DND-41 (cell line): ENCODE results near the gene SSUH2.

Experiments used
- ATAC-seq: fragments of 200-7000 bp; cut with Tn5 transposase; 3 replicates; pipeline ENCODE4 v1.9.1; 2021; ENCODE audit warnings: low read depth; ENCODE audit not compliant: insufficient read depth
- DNase-seq: peaks from one replicate; pipeline ENCODE4 v3.0.0-alpha.2; 2020
- H2AFZ ChIP-seq: 2 replicates; pipeline ENCODE4 v1.6.0; 2012; ENCODE audit warnings: low read depth, low read length
- H3K27ac ChIP-seq: 2 replicates; pipeline ENCODE4 v1.5.1; 2012; ENCODE audit warnings: low read length, inconsistent platforms
- H3K27me3 ChIP-seq: fragments of 200-600 bp; sonication (generic); 2 replicates; pipeline ENCODE4 v1.6.0; 2012; ENCODE audit warnings: low read length, mild to moderate bottlenecking, inconsistent platforms; ENCODE audit not compliant: insufficient read depth, poor library complexity
- H3K36me3 ChIP-seq: 2 replicates; pipeline ENCODE4 v1.5.1; 2012; ENCODE audit warnings: low read length, inconsistent platforms; ENCODE audit not compliant: insufficient read depth
- H3K4me1 ChIP-seq: 2 replicates; pipeline ENCODE4 v1.5.1; 2012; ENCODE audit warnings: mild to moderate bottlenecking, low read length; ENCODE audit not compliant: insufficient read depth
- H3K4me2 ChIP-seq: 2 replicates; pipeline ENCODE4 v1.6.0; 2012; ENCODE audit warnings: mild to moderate bottlenecking, moderate library complexity, low read length, inconsistent platforms; ENCODE audit not compliant: insufficient read depth
- H3K4me3 ChIP-seq, 2 experiments: fragments of 200-600 bp in 1 of 2; shearing (Covaris generic) in 1 of 2; 2 replicates each; pipeline ENCODE4 v1.5.1; 2012 to 2016; ENCODE audit warnings: inconsistent platforms in 2 of 2, low read length in 2 of 2, mild to moderate bottlenecking in 2 of 2, low read depth in 1 of 2, moderate library complexity in 1 of 2
- H3K79me2 ChIP-seq: 2 replicates; pipeline ENCODE4 v1.6.0; 2012; ENCODE audit warnings: low read length, inconsistent platforms; ENCODE audit not compliant: insufficient read depth
- H3K9ac ChIP-seq: 2 replicates; pipeline ENCODE4 v1.6.0; 2012; ENCODE audit warnings: low read depth, mild to moderate bottlenecking, inconsistent platforms, low read length, moderate library complexity
- H3K9me3 ChIP-seq: 2 replicates; pipeline ENCODE4 v1.5.1; 2012; ENCODE audit warnings: low read length, moderate library complexity, mild to moderate bottlenecking, inconsistent platforms; ENCODE audit not compliant: insufficient read depth, severe bottlenecking
- H4K20me1 ChIP-seq: 2 replicates; pipeline ENCODE4 v1.6.0; 2012; ENCODE audit warnings: low read length; ENCODE audit not compliant: insufficient read depth
- CTCF ChIP-seq: IDR thresholded peaks from 2 replicates; pipeline ENCODE4 v1.5.1; 2012; ENCODE audit warnings: borderline replicate concordance, low read length, moderate library complexity, mild to moderate bottlenecking; ENCODE audit not compliant: poor library complexity, severe bottlenecking; ENCODE audit errors: extremely low read depth
- EZH2 ChIP-seq: IDR thresholded peaks from 3 replicates; pipeline ENCODE4 v1.6.1; 2012; ENCODE audit warnings: borderline replicate concordance, low read depth, mild to moderate bottlenecking, moderate library complexity, low read length, inconsistent platforms; ENCODE audit not compliant: severe bottlenecking

The SSUH2 gene

GRCh38 chr3:8646313-8646938, 1.8 kb upstream of the SSUH2 start:
- Histone ChIP-seq H3K4me1 (no peaks in the 10 kb centered on the region), H3K9me3 (no peaks in the 10 kb centered on the region), H3K36me3 (no peaks in the 10 kb centered on the region), H3K4me2 (no peak overlapping the region), H2AFZ (no peak overlapping the region), H3K27me3 (no peaks in the 10 kb centered on the region), H4K20me1 (no peaks in the 10 kb centered on the region), H3K9ac (no peak overlapping the region), H3K27ac (no peak overlapping the region), H3K79me2 (no peaks in the 10 kb centered on the region), H3K4me3 (no peak overlapping the region)
- DNase-seq: no peak
- ATAC-seq: no peak
- no peak for TF ChIP-seq EZH2
- TF ChIP-seq CTCF: no peak

GRCh38 chr3:8645712-8646111, 1.1 kb upstream of the SSUH2 start:
- DNase-seq (no peak), ATAC-seq (no peak)
- H3K4me3 ChIP-seq: no peak overlapping the region
- H3K79me2 ChIP-seq: no peaks in the 10 kb centered on the region
- no peaks in the 10 kb centered on the region for H3K9me3 ChIP-seq
- no peak overlapping the region for H3K27ac ChIP-seq
- H3K36me3 ChIP-seq: no peaks in the 10 kb centered on the region
- TF ChIP-seq EZH2: no peak
- no peak for TF ChIP-seq CTCF
- H2AFZ ChIP-seq: no peak overlapping the region
- H3K27me3 ChIP-seq: no peaks in the 10 kb centered on the region
- H3K4me2 ChIP-seq: no peak overlapping the region
- H4K20me1 ChIP-seq: no peaks in the 10 kb centered on the region
- no peaks in the 10 kb centered on the region for H3K4me1 ChIP-seq
- H3K9ac ChIP-seq: no peak overlapping the region

GRCh38 chr3:8643693-8644365, 769 bp downstream of the SSUH2 start:
- Histone ChIP-seq H3K79me2 (no peaks in the 10 kb centered on the region), H3K4me3 (no peak overlapping the region), H3K9me3 (no peaks in the 10 kb centered on the region), H3K4me2 (no peak overlapping the region), H3K36me3 (no peaks in the 10 kb centered on the region), H3K9ac (no peak overlapping the region), H4K20me1 (no peaks in the 10 kb centered on the region), H3K27ac (no peak overlapping the region), H2AFZ (no peak overlapping the region), H3K27me3 (peaks cover 2% of the 10 kb centered on the region), H3K4me1 (no peaks in the 10 kb centered on the region)
- ATAC-seq (no peak), DNase-seq (no peak)
- TF ChIP-seq EZH2: no peak
- TF ChIP-seq CTCF: no peak
